GM23338 (cell line): ENCODE measurements around the gene PTPRE. TPM values are rescaled to one million over a fixed set of nuclear protein-coding genes. Genes with fewer than 3 reads are reported as not detected.
A peak's percentile ranks its signal among the peaks of the same experiment; 100 is the strongest.

Source experiments
- ATAC-seq: fragments of 200-7000 bp; cut with Tn5 transposase; 3 replicates; pipeline ENCODE4 v1.9.1; 2020
- DNase-seq: peaks from one replicate; pipeline ENCODE4 v3.0.0-alpha.2; 2015; ENCODE audit warnings: low spot score
- H2AFZ ChIP-seq: fragments of 200-600 bp; sonication (generic); 2 replicates; pipeline ENCODE4 v1.8.0; 2016; ENCODE audit warnings: antibody characterized with exemption, mild to moderate bottlenecking, moderate library complexity
- H3F3A ChIP-seq: fragments of 200-600 bp; sonication (generic); replicated peaks from 2 replicates; pipeline ENCODE4 v1.8.0; 2017; ENCODE audit warnings: antibody characterized with exemption, mixed run types, low read depth
- H3K27ac ChIP-seq: fragments of 200-600 bp; sonication (generic); 2 replicates; pipeline ENCODE4 v1.6.1; 2016; ENCODE audit warnings: low read depth
- H3K27me3 ChIP-seq: fragments of 200-600 bp; sonication (generic); 2 replicates; pipeline ENCODE4 v1.8.0; 2016; ENCODE audit warnings: mild to moderate bottlenecking, mixed run types, moderate library complexity; ENCODE audit not compliant: insufficient read depth
- H3K36me3 ChIP-seq: fragments of 200-600 bp; sonication (generic); 2 replicates; pipeline ENCODE4 v1.8.0; 2016; ENCODE audit warnings: mild to moderate bottlenecking; ENCODE audit not compliant: insufficient read depth
- H3K4me1 ChIP-seq: fragments of 200-600 bp; sonication (generic); 2 replicates; pipeline ENCODE4 v1.8.0; 2016; ENCODE audit warnings: mild to moderate bottlenecking, moderate library complexity; ENCODE audit not compliant: insufficient read depth
- H3K4me2 ChIP-seq: fragments of 200-600 bp; sonication (generic); 2 replicates; pipeline ENCODE4 v1.7.1; 2017; ENCODE audit warnings: mixed run types
- H3K4me3 ChIP-seq: fragments of 200-600 bp; sonication (generic); 2 replicates; pipeline ENCODE4 v1.6.1; 2016; ENCODE audit warnings: mixed run types
- H3K79me2 ChIP-seq: fragments of 200-600 bp; sonication (generic); replicated peaks from 2 replicates; pipeline ENCODE4 v1.8.0; 2017; ENCODE audit warnings: mild to moderate bottlenecking; ENCODE audit not compliant: insufficient read depth
- H3K9me2 ChIP-seq: fragments of 200-600 bp; sonication (generic); 2 replicates; pipeline ENCODE4 v1.8.0; 2017; ENCODE audit not compliant: insufficient read depth
- H4K20me1 ChIP-seq: fragments of 200-600 bp; sonication (generic); replicated peaks from 2 replicates; pipeline ENCODE4 v1.8.0; 2017; ENCODE audit warnings: mild to moderate bottlenecking; ENCODE audit not compliant: insufficient read depth
- H3K27ac Mint-ChIP-seq: 2 replicates; pipeline ENCODE4 v1.8.0; 2020; ENCODE audit warnings: inconsistent platforms, mild to moderate bottlenecking, moderate library complexity, mixed read lengths
- H3K27me3 Mint-ChIP-seq: 3 replicates; pipeline ENCODE4 v1.8.0; 2022; ENCODE audit warnings: low read depth, mild to moderate bottlenecking, moderate library complexity, mixed read lengths, inconsistent platforms; ENCODE audit not compliant: insufficient read depth, poor library complexity
- H3K36me3 Mint-ChIP-seq: 3 replicates; pipeline ENCODE4 v1.8.0; 2021; ENCODE audit warnings: low read depth, mild to moderate bottlenecking, inconsistent platforms, moderate library complexity, mixed read lengths
- H3K4me1 Mint-ChIP-seq: 3 replicates; pipeline ENCODE4 v1.8.0; 2020; ENCODE audit warnings: mild to moderate bottlenecking, inconsistent platforms, mixed read lengths
- H3K4me3 Mint-ChIP-seq: 3 replicates; pipeline ENCODE4 v1.8.0; 2021; ENCODE audit warnings: moderate library complexity, mild to moderate bottlenecking, inconsistent platforms, mixed read lengths
- H3K9me3 Mint-ChIP-seq: 3 replicates; pipeline ENCODE4 v1.8.0; 2020; ENCODE audit warnings: moderate library complexity, mild to moderate bottlenecking, inconsistent platforms, mixed read lengths
- CREB1 ChIP-seq: fragments of 250-450 bp; sonication (Bioruptor Pico); IDR thresholded peaks from 2 replicates; pipeline ENCODE4 v1.5.0; 2020; ENCODE audit warnings: low read depth, mild to moderate bottlenecking, moderate library complexity
- EZH2 ChIP-seq: fragments of 200-600 bp; sonication (generic); IDR thresholded peaks from one replicate; pipeline ENCODE4 v1.8.0; 2017; ENCODE audit warnings: antibody characterized with exemption, mild to moderate bottlenecking, low read depth; ENCODE audit not compliant: unreplicated experiment
- EZH2phosphoT487 ChIP-seq: fragments of 200-600 bp; sonication (generic); IDR thresholded peaks from one replicate; pipeline ENCODE4 v1.8.1; 2018; ENCODE audit warnings: antibody characterized with exemption; ENCODE audit not compliant: unreplicated experiment
- NANOG ChIP-seq: IDR thresholded peaks from 2 replicates; pipeline ENCODE4 v1.6.1; 2016; ENCODE audit warnings: antibody characterized with exemption, borderline replicate concordance
- POLR2AphosphoS5 ChIP-seq: IDR thresholded peaks from 2 replicates; pipeline ENCODE4 v1.6.1; 2016; ENCODE audit warnings: antibody characterized with exemption, low read depth
- STAT1 ChIP-seq: IDR thresholded peaks from one replicate; pipeline ENCODE4 v1.6.1; 2016; ENCODE audit warnings: antibody characterized with exemption; ENCODE audit not compliant: unreplicated experiment
- ZNF114 ChIP-seq: fragments of 250-450 bp; sonication (Bioruptor Pico); IDR thresholded peaks from 2 replicates; pipeline ENCODE4 v1.5.0; 2020; ENCODE audit warnings: mild to moderate bottlenecking, moderate library complexity
- ZNF331 ChIP-seq: fragments of 250-450 bp; sonication (Bioruptor Pico); IDR thresholded peaks from 2 replicates; pipeline ENCODE4 v1.5.0; 2020; ENCODE audit warnings: low read depth, mild to moderate bottlenecking, moderate library complexity
- polyA plus RNA-seq: library from polyadenylated mRNA; unstranded; fragments of >200 nt; fragmentation: Nextera tagmentation; extraction: Ambion mirVana; gene quantifications from 2 replicates; pipeline ENCODE4 v1.2.1, GENCODE V29; 2016
- total RNA-seq: library from RNA; depleted of rRNA; stranded (reverse); fragments of >200 nt; shearing (Covaris generic); gene quantifications from 2 replicates; pipeline ENCODE4 v1.2.3, GENCODE V29; 2014
- TF ChIP-seq, protein P1 (sequence below), 2 experiments: fragments of 200-600 bp in 1 of 2; sonication (generic) in 1 of 2; conservative IDR thresholded peaks; 2 replicates each; pipeline versions ENCODE4 v1.5.1 to v1.6.1; 2016 to 2017; ENCODE audit warnings: antibody characterized with exemption in 2 of 2, low read depth in 2 of 2, mild to moderate bottlenecking in 2 of 2, moderate library complexity in 1 of 2
- TF ChIP-seq, protein P2 (sequence below): IDR thresholded peaks from one replicate; pipeline ENCODE4 v1.6.1; 2018; ENCODE audit warnings: antibody characterized with exemption; ENCODE audit not compliant: unreplicated experiment

Gene PTPRE
- total and polyA plus RNA-seq, 2 experiments from 2014 or later = 0.34 to 0.42 TPM

DNA sequence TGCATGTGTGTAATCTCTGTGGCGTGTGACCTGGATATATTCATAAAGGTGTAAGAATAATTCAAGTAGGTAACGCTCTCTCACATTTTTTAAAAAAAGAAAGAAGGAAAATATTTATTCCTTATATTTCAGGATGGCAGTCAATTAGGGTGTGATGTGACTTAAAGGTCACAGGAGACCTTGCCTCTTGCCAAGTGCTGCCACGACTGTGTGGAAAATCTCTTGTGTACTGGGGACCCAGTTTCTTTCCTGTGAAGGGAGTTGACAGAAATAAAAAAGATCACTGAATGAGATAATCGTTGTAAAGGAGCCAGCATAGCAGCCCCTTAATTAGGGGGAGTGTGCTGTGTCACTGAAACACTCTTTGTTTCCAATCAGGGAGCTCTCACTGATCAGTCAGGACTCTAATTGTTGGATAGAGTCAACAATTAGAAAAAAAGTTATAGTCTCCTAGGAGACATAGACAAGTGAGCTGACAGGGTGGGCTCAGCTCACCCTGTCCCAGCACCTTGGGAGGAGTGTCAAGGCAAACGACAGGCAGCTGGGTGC lies 31.1 kb downstream of the PTPRE start:
- peaks cover 6% of the 10 kb centered on the region for H3K27me3 Mint-ChIP-seq
- no peak overlapping the region for H3K27ac ChIP-seq

DNA sequence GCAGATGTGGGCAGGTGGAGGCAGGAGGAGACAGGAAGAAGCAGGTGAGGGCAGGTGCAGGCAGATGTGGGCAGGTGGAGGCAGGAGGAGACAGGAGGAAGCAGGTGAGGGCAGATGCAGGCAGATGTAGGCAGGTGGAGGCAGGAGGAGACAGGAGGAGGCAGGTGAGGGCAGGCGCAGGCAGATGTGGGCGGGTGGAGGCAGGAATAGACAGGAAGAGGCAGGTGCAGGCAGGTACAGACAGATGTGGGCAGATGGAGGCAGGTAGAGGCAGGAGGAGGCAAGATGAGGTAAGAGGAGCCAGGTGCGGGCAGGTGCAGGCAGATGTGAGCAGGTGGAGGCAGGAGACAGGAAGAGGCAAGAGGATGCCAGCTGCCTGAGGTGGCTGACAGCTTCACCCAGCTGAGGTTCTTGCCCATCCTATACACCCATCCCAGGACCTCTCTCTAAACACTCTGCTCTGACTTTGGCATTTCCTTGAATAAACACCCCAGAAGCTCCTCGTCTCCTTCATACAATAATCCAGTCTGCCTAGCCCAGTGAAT lies 33.0 kb downstream of the PTPRE start:
- no peaks in the 10 kb centered on the region for H3K9me3 Mint-ChIP-seq
- peaks cover 7% of the 10 kb centered on the region; the same call in 1 of the 2 replicates for H3K4me1 ChIP-seq
- no peak overlapping the region for H3K4me3 ChIP-seq
- peaks cover 20% of the 10 kb centered on the region for H3K4me1 Mint-ChIP-seq
- DNase-seq (no peak), ATAC-seq (no peak)
- H3F3A ChIP-seq = no peaks in the 10 kb centered on the region
- no peak overlapping the region for H3K4me3 Mint-ChIP-seq
- H3K27me3 Mint-ChIP-seq = peaks cover 6% of the 10 kb centered on the region
- no peak overlapping the region for H3K27ac Mint-ChIP-seq
- H3K36me3 ChIP-seq = no peaks in the 10 kb centered on the region
- TF ChIP-seq, protein P1, sequence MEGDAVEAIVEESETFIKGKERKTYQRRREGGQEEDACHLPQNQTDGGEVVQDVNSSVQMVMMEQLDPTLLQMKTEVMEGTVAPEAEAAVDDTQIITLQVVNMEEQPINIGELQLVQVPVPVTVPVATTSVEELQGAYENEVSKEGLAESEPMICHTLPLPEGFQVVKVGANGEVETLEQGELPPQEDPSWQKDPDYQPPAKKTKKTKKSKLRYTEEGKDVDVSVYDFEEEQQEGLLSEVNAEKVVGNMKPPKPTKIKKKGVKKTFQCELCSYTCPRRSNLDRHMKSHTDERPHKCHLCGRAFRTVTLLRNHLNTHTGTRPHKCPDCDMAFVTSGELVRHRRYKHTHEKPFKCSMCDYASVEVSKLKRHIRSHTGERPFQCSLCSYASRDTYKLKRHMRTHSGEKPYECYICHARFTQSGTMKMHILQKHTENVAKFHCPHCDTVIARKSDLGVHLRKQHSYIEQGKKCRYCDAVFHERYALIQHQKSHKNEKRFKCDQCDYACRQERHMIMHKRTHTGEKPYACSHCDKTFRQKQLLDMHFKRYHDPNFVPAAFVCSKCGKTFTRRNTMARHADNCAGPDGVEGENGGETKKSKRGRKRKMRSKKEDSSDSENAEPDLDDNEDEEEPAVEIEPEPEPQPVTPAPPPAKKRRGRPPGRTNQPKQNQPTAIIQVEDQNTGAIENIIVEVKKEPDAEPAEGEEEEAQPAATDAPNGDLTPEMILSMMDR (conservative IDR thresholded peaks at IDR 0.05; ENCODE audit: low read depth in 2 of 2) = no peak
- H3K79me2 ChIP-seq = no peaks in the 10 kb centered on the region
- H3K9me2 ChIP-seq = peaks cover 11% of the 10 kb centered on the region; the same call in 1 of the 2 replicates
- H3K4me2 ChIP-seq = no peak overlapping the region
- no peaks in the 10 kb centered on the region for H3K27me3 ChIP-seq
- H2AFZ ChIP-seq = no peak overlapping the region
- H3K36me3 Mint-ChIP-seq = no peaks in the 10 kb centered on the region
- H4K20me1 ChIP-seq = no peaks in the 10 kb centered on the region
- H3K27ac ChIP-seq = no peak overlapping the region

More for the DNA sequence above, 31.1 kb downstream of the PTPRE start:
- DNase-seq (no peak), ATAC-seq (no peak)
- Mint-ChIP-seq H3K4me1 (peaks cover 20% of the 10 kb centered on the region), H3K36me3 (no peaks in the 10 kb centered on the region), H3K27ac (no peak overlapping the region), H3K9me3 (no peaks in the 10 kb centered on the region), H3K4me3 (no peak overlapping the region)
- no peaks in the 10 kb centered on the region for H3K9me2 ChIP-seq
- no peaks in the 10 kb centered on the region for H3K79me2 ChIP-seq
- peaks cover 7% of the 10 kb centered on the region; the same call in 1 of the 2 replicates for H3K4me1 ChIP-seq
- H3K4me2 ChIP-seq = no peak overlapping the region
- no peak overlapping the region for H3K4me3 ChIP-seq
- 0 out of 2 replicates have a peak overlapping the region, but pooled peaks have one; percentile 18 for H2AFZ ChIP-seq
- no peaks in the 10 kb centered on the region for H3F3A ChIP-seq
- H4K20me1 ChIP-seq = no peaks in the 10 kb centered on the region
- H3K27me3 ChIP-seq = no peaks in the 10 kb centered on the region
- no peaks in the 10 kb centered on the region for H3K36me3 ChIP-seq
- TF ChIP-seq EZH2 (no peak), CREB1 (CRISPR knock-in tag) (no peak), ZNF114 (no peak), POLR2AphosphoS5 (no peak), EZH2phosphoT487 (no peak), STAT1 (no peak), NANOG (no peak), ZNF331 (no peak)
- TF ChIP-seq, protein P2, sequence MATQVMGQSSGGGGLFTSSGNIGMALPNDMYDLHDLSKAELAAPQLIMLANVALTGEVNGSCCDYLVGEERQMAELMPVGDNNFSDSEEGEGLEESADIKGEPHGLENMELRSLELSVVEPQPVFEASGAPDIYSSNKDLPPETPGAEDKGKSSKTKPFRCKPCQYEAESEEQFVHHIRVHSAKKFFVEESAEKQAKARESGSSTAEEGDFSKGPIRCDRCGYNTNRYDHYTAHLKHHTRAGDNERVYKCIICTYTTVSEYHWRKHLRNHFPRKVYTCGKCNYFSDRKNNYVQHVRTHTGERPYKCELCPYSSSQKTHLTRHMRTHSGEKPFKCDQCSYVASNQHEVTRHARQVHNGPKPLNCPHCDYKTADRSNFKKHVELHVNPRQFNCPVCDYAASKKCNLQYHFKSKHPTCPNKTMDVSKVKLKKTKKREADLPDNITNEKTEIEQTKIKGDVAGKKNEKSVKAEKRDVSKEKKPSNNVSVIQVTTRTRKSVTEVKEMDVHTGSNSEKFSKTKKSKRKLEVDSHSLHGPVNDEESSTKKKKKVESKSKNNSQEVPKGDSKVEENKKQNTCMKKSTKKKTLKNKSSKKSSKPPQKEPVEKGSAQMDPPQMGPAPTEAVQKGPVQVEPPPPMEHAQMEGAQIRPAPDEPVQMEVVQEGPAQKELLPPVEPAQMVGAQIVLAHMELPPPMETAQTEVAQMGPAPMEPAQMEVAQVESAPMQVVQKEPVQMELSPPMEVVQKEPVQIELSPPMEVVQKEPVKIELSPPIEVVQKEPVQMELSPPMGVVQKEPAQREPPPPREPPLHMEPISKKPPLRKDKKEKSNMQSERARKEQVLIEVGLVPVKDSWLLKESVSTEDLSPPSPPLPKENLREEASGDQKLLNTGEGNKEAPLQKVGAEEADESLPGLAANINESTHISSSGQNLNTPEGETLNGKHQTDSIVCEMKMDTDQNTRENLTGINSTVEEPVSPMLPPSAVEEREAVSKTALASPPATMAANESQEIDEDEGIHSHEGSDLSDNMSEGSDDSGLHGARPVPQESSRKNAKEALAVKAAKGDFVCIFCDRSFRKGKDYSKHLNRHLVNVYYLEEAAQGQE = no peak
